ENCODE data around the gene KLHL7.
"Not testable (repeated sequence)": the region's sequence is repeated elsewhere in the genome, so short reads cannot be mapped to it uniquely, and the experiment has no call there.

Gene KLHL7

DNA sequence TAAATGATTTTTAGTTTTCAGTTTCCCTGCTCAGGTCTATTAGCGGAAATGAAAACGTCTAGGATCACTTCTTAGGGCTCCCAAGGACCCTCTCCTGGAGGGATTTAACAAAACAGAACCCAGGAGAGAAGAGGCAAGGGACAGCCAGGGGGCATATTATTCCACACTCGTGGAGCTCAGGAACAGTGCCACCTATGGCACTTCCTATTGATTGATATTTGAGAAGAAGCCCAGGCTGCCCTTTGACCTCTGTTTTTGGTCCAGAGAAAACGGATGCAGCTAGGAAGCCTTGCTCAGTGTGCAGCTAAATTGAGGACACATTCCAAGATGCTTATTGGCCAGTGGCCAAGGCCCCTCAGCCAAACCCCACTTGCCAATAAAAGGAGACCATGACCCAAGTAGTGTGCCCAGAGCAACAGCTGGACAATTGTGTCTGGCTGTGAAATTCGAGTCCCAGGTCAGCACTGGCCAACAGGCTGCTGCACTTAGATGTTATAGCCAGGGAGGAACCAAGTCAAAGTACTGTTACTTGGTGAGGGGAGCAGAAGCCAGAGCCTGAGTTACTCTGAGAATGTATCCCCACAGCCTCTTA is 117.0 kb downstream of the KLHL7 start:
- TF ChIP-seq, protein P1, sequence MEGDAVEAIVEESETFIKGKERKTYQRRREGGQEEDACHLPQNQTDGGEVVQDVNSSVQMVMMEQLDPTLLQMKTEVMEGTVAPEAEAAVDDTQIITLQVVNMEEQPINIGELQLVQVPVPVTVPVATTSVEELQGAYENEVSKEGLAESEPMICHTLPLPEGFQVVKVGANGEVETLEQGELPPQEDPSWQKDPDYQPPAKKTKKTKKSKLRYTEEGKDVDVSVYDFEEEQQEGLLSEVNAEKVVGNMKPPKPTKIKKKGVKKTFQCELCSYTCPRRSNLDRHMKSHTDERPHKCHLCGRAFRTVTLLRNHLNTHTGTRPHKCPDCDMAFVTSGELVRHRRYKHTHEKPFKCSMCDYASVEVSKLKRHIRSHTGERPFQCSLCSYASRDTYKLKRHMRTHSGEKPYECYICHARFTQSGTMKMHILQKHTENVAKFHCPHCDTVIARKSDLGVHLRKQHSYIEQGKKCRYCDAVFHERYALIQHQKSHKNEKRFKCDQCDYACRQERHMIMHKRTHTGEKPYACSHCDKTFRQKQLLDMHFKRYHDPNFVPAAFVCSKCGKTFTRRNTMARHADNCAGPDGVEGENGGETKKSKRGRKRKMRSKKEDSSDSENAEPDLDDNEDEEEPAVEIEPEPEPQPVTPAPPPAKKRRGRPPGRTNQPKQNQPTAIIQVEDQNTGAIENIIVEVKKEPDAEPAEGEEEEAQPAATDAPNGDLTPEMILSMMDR (IDR thresholded peaks at IDR 0.05; ENCODE audit: low read depth, low read length, missing control alignments), result no peak
- H3K4me3 ChIP-seq (ENCODE audit: low read depth, low read length), result no peak overlapping the region
- DNase-seq (ENCODE audit: low read depth), result no peak

DNA sequence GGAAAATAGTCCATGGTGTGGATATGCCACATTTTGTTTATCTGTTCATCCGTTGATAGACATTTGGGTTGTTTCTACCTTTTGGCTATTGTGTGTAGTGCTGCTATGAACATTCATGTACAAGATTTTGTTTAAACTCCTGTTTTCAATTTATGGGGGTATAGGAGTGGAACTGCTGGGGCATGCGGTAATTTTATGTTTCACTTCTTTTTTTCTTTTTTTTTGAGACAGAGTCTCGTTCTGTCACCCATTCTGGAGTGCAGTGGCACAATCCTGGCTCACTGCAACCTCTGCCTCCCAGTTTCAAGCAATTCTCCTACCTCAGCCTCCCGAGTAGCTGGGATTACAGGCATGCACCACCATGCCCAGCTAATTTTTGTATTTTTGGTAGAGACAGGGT is 118.8 kb downstream of the KLHL7 start:
- not testable (repeated sequence) for DNase-seq (ENCODE audit: low read depth); H3K4me3 ChIP-seq (ENCODE audit: low read depth, low read length)

DNA sequence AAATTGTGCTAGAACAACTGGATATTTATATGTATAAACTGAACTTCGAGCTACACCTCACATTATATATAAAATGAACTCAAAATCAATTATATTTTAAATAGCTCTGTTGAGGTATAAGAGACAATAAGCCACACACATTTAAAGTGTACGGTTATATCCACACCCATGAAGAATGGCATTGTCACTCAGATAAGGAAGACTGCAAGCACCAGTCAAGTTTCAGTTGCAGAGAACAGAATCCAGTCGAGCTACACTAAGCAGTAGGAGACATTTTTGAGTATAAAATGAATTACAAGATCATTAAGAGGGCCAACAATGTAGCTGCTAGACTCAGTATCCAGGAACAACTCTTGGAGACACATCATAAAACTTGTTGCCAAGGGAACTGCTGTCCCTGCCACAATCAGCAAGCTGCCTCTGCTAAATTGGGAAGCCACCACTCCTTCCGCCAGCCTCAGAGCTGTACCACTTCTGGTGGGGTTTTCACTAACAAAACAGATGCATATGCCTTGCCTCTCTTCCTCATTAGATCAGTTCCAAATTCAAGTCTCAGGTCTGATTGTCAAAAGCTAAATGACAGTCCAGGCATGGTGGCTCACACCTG is 121.4 kb downstream of the KLHL7 start:
- DNase-seq (ENCODE audit: low read depth), result no peak
- TF ChIP-seq, protein P1 (IDR thresholded peaks at IDR 0.05; ENCODE audit: low read depth, low read length, missing control alignments), result no peak
- H3K4me3 ChIP-seq (ENCODE audit: low read depth, low read length), result no peak overlapping the region

Measured in GM12864 (cell line).